ENCODE measurements around the gene KIF16B.

GRCh38 chr20:16397086-16397485 is 176.2 kb downstream of the KIF16B start:
- TF ChIP-seq CTCF (CRISPR knock-in tag; IDR thresholded peaks at IDR 0.05) (no peak), YY1 (IDR thresholded peaks at IDR 0.05; ENCODE audit: insufficient read depth, insufficient replicate concordance, low read depth, low read length) (no peak), KMT2A (CRISPR knock-in tag; IDR thresholded peaks at IDR 0.05) (no peak), RAD21 (CRISPR knock-in tag; IDR thresholded peaks at IDR 0.05) (no peak), EZH2 (conservative IDR thresholded peaks at IDR 0.05; ENCODE audit: low read depth, low read length) (no peak), PBX3 (CRISPR knock-in tag; IDR thresholded peaks at IDR 0.05; ENCODE audit: borderline replicate concordance) (no peak)
